HG02678 (cell line): ENCODE data around the gene RAD52.

Source experiments
- ATAC-seq: cut with Tn5 transposase; IDR thresholded peaks from one replicate; pipeline ENCODE4 v1.9.1; 2021; ENCODE audit warnings: mild to moderate bottlenecking, moderate library complexity; ENCODE audit not compliant: unreplicated experiment

The RAD52 gene

DNA sequence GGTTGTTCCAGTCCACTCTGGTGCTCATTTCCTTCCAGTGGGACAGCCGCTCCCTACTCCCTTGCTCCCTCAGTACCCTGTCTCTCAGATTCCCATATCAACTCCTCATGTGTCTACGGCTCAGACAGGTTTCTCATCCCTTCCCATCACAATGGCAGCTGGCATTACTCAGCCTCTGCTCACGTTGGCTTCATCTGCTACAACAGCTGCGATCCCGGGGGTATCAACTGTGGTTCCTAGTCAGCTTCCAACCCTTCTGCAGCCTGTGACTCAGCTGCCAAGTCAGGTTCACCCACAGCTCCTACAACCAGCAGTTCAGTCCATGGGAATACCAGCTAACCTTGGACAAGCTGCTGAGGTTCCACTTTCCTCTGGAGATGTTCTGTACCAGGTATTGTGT is 69.9 kb downstream of the RAD52 start:
- ATAC-seq = no peak

DNA sequence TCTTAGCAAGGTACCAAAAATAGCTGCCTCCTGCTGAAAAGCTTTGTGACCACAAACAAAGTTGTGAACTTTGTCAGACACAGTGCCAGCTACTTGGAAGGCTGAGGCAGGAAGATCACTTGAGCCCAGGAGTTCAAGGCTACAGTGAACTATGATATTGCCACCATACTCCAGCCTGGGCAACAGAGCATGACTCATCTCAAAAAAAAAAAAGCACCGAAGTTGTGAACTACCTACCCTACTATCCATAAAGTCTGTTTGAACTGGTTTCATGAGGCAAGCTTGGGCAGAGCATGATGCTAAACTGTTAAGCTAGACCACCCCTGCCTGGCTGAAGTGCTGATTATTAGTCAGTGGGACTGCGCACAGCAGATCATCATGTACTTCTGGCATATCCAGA is 75.5 kb downstream of the RAD52 start:
- no peak for ATAC-seq

DNA sequence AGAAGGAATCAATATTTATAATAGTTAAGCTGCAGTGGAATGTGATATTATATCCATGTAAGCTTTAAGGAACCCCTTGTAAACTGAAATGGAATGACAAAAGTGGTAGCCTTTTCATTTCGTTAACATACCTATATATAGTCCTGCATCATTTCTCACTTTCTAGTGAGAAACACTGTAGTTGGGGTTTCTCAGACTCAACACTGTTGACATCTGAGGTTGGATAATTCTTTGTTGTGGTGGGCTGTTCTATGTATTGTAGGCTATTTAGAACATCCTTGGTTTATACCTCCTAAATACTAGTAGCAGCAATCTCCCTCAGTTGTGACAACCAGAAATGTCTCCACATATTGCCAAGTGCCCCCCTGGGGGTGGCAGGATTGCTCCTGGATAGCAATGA is 79.1 kb downstream of the RAD52 start:
- ATAC-seq = no peak

DNA sequence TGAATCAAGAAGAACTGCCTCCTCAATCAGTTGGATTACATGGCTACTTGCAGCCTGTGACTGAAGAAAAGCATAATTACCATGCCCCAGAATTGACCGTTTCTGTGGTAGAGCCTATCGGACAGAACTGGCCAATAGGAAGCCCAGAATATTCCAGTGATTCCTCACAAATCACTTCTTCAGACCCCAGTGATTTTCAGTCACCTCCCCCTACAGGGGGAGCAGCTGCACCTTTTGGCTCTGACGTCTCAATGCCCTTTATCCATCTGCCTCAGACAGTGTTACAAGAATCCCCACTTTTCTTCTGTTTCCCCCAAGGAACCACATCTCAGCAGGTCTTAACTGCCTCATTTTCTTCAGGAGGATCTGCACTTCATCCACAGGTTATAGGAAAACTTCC is 80.8 kb downstream of the RAD52 start:
- ATAC-seq = no peak

DNA sequence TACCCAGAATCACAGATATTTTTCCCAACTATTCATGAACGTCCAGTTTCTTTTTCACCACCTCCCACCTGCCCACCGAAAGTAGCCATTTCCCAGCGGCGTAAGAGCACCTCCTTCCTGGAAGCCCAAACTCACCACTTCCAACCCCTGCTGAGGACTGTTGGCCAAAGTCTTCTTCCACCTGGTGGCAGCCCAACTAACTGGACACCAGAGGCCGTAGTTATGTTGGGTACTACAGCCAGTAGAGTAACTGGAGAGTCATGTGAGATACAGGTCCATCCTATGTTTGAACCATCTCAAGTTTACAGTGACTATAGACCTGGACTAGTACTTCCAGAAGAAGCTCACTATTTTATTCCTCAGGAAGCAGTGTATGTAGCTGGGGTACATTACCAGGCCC is 81.6 kb downstream of the RAD52 start:
- ATAC-seq = no peak

DNA sequence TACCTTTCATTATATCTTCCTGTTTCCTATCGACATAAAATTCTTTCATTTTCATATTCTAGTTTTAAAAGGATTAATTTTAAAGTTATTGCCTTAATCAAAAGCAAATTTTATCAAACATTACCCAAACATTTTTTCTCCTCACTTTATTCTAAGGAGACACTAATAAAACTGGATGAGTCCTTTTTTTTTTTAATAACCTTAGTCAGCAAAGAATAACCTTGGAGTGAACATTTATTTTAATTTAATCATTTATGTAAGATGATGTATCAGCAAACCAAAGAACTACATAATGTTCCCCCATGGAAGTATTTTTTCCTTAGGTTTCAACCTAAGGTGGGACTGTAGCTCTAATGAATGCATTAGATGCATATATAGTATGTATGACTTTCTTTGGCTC is 83.9 kb downstream of the RAD52 start:
- no peak for ATAC-seq

DNA sequence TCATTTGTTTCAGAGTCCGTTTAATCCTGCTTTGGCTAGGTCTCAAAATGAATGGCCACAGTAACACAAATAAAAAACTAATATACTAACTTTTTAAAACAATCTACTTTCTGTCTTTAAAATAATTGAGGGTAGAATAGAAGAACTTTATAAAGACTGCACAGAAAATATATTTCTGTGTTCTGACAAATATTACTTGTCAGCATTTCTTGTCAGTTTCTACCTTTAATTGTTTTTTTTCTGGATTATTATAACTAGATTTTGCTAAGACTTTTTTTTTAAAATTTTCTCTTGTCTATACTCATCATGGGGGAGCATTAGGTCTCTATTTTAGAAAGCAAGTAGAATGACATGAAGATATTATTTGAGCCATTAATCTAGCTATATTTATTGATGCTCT is 86.2 kb downstream of the RAD52 start:
- ATAC-seq = no peak

DNA sequence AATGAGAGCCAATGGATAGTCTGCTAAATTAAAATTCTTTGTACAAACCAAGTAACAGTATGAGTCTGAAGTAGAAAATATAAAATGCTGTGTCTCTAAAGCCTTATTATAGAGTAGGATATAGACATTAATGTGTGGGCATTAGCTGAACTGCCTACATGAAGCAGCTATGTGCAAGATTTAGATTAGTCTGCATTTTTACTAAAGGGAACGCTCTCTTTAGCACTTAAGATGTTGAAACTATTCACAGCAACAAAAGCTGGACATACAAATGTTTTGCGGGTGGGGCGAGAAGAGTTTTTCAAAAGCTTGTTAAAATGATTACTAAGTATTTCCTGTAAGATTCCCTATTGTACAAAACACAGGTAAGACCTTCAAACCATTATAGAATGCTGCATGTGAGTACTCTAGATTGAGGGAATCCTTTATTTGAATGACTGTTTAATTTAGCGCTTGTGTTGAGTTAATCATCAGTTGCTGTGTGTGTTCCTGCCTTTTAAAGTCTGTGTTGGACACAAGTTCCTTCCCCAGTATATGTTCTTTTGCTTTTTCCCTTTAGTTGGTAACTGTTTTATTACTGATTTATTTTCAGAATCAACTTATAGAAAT is 87.1 kb downstream of the RAD52 start:
- ATAC-seq = no peak
